ENCODE results near the gene C9orf43. TPM values are rescaled to one million over a fixed set of nuclear protein-coding genes. Genes with fewer than 3 reads are reported as not detected.

C9orf43 gene
- total and polyA plus RNA-seq, 2 experiments from 2014 or later, result 1.4 to 2.3 TPM

DNA sequence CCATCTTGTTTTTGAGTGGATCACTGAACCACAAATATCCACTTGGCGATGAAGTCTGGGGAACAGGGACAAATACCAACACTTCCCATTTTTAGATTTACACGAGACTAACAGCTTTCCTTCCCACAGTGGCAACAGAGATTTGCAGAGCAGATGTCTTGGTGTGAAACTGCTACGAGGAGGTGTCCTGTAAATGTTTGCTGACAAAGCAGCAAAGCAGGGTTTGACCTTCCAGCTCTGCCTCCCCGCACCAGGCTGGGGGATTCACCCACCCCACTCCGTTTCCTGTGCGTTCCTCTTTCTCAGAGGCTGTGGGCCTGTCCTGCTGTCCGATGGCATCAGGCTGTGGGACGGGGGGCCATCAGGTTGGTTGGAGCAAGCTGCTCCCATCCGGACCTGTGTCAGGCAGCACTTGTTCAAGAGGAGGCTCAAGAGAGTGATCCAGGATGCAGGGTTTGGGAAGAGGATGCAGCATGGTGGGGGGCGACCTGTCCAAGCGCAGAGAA lies 52.3 kb downstream of the C9orf43 start:
- peak overlapping the region; percentile 28 for H3K27ac ChIP-seq
- no peaks in the 10 kb centered on the region for H3K27me3 ChIP-seq
- peaks cover 6% of the 10 kb centered on the region for H3K4me1 ChIP-seq (ENCODE audit: low read depth)
- H3K4me3 ChIP-seq, result peak overlapping the region; percentile 41
- DNase-seq (ENCODE audit: low read depth in 1 of 2, low spot score in 1 of 2), result no peak
- no peaks in the 10 kb centered on the region for H3K9me3 ChIP-seq (ENCODE audit: low read depth)
- no peaks in the 10 kb centered on the region for H3K36me3 ChIP-seq
- TF ChIP-seq, protein P1, sequence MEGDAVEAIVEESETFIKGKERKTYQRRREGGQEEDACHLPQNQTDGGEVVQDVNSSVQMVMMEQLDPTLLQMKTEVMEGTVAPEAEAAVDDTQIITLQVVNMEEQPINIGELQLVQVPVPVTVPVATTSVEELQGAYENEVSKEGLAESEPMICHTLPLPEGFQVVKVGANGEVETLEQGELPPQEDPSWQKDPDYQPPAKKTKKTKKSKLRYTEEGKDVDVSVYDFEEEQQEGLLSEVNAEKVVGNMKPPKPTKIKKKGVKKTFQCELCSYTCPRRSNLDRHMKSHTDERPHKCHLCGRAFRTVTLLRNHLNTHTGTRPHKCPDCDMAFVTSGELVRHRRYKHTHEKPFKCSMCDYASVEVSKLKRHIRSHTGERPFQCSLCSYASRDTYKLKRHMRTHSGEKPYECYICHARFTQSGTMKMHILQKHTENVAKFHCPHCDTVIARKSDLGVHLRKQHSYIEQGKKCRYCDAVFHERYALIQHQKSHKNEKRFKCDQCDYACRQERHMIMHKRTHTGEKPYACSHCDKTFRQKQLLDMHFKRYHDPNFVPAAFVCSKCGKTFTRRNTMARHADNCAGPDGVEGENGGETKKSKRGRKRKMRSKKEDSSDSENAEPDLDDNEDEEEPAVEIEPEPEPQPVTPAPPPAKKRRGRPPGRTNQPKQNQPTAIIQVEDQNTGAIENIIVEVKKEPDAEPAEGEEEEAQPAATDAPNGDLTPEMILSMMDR (IDR thresholded peaks at IDR 0.05; ENCODE audit: low read depth, low read length), result no peak

DNA sequence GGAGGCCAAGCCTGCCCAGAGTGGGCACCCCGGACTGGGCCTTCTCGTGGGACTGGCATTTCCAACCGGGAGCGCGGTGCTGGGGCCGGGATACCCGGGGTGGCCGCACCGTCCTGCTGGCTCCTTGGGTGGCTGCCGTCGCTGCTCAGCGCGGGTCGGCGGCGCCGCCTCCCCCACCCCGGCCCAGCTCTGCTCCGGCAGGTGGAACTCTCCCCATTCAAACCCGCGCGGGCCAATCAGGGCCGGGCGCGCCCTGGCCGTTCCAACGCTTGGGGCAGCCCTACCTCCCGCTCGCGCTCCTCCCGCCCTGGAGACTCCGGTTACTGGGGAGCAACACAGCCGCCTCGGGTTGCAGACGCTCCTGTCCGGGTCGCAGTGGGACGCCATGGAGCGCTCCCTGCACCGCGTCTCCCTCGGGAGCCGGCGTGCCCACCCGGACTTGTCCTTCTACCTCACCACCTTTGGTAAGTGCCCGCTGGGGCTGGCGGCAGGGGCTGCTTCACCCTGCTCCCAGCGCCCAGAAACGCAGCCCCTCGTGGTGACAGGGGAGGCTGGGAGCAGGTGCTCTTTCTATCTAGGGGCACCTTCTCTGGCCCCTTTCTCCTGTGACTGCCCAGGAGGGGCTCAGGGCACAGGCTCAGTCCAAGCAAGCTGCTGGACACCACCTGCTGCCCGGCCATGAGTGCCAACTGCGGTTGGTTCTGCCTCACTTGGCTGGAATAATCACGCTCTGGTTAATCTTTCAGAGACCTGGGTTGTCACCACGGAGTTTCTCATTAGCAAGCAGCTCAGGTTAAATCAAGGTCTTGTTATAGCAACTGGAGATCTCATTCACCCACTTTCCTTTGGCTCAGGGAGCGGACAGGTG lies 53.1 kb downstream of the C9orf43 start, which contains the start of gene RGS3:
Gene RGS3 (plus strand): TSS at position 310 of the 868 bp plus-strand sequence. CDS start 76 bp downstream, at position 386.
- TF ChIP-seq, protein P1 (IDR thresholded peaks at IDR 0.05; ENCODE audit: low read depth, low read length), result no peak
- Histone ChIP-seq H3K4me3 (peak within 1 kb of the TSS; percentile 41), H3K27ac (peak within 1 kb of the TSS; percentile 28), H3K27me3 (no peaks in the 10 kb centered on the region), H3K9me3 (ENCODE audit: low read depth) (no peaks in the 10 kb centered on the region), H3K36me3 (no peaks in the 10 kb centered on the region), H3K4me1 (ENCODE audit: low read depth) (peaks cover 6% of the 10 kb centered on the region)
- peak in 1 of 2 donors; percentile 93 for DNase-seq (ENCODE audit: low read depth in 1 of 2, low spot score in 1 of 2)

DNA sequence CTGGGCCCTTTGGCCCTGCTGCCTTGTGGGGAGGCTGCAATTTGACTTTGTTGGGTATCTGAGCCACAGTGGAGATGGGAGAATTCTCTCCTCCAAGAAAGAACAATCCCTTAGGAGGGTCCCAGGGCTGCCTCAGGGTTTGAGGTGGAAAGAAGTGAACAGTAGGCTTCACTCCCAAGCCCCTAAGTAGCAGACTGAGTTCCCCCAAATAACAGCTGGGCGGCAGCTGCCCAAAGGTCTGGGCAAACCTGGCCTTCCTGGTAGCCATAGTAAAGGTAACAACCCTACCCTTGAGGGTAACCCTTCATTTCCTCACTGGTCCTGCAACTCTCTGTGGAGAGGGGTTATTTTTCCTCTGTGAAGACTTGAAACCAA lies 53.7 kb downstream of the C9orf43 start:
- no peak for DNase-seq (ENCODE audit: low read depth in 1 of 2, low spot score in 1 of 2)
- no peak overlapping the region for H3K27ac ChIP-seq
- peak overlapping the region; percentile 41 for H3K4me3 ChIP-seq
- TF ChIP-seq, protein P1 (IDR thresholded peaks at IDR 0.05; ENCODE audit: low read depth, low read length), result no peak
- H3K27me3 ChIP-seq, result no peaks in the 10 kb centered on the region
- no peaks in the 10 kb centered on the region for H3K9me3 ChIP-seq (ENCODE audit: low read depth)
- no peaks in the 10 kb centered on the region for H3K36me3 ChIP-seq
- H3K4me1 ChIP-seq (ENCODE audit: low read depth), result peaks cover 6% of the 10 kb centered on the region

DNA sequence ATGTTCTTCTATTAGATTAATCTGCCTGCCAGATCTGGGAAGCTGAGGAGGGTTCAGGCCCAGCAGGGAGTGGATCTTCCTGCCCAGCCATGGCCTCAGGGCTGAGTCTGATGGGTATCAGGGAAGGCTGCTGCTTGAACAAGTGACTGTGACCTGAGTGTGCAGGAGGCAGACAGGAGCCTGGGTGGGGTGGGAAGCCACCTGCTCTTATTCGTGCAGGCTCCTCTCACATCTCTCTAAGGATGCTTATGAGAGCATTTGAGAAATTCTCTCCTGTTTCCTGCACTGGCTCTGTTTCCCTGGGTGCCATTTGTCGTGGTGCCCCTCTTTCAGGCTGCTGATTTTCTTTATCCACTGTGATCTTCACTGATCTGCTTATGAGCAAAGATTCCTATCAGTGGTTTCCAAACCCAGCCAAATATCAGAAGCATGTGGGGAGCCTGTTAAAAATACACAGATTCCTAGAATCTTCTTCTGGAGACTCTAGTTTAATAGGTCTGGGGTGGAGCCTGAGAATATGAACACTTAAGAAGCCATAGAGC lies 55.1 kb downstream of the C9orf43 start:
- Histone ChIP-seq H3K36me3 (no peaks in the 10 kb centered on the region), H3K4me3 (no peak overlapping the region), H3K27ac (no peak overlapping the region), H3K9me3 (ENCODE audit: low read depth) (no peaks in the 10 kb centered on the region), H3K4me1 (ENCODE audit: low read depth) (peaks cover 6% of the 10 kb centered on the region), H3K27me3 (no peaks in the 10 kb centered on the region)
- no peak for DNase-seq (ENCODE audit: low read depth in 1 of 2, low spot score in 1 of 2)
- TF ChIP-seq, protein P1 (IDR thresholded peaks at IDR 0.05; ENCODE audit: low read depth, low read length), result no peak

DNA sequence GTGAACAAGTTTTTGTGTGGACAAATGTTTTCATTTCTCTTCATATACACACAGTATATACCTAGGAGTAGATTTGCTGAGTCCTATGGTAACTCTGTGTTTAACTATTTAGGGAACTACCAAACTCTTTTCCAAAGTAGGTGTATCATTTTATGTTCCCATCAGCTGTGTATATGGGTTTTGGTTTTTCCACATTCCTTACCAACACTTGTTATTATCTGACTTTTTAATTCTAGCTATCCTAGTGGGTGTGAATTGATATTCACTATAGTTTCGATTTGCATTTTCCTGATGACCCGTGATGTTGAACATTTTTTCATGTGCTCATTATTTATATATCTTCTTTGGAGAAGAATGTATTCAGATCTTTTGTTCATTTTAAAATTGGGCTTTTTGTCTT lies 56.6 kb downstream of the C9orf43 start:
- Histone ChIP-seq H3K36me3 (no peaks in the 10 kb centered on the region), H3K27ac (no peak overlapping the region), H3K27me3 (no peaks in the 10 kb centered on the region), H3K9me3 (ENCODE audit: low read depth) (no peaks in the 10 kb centered on the region), H3K4me1 (ENCODE audit: low read depth) (peaks cover 6% of the 10 kb centered on the region), H3K4me3 (no peak overlapping the region)
- DNase-seq (ENCODE audit: low read depth in 1 of 2, low spot score in 1 of 2), result no peak
- TF ChIP-seq, protein P1 (IDR thresholded peaks at IDR 0.05; ENCODE audit: low read depth, low read length), result no peak
